Breast epithelium (tissue), 4 donors: ENCODE data around the gene SMIM28. TPM values are rescaled to one million over a fixed set of nuclear protein-coding genes. Genes with fewer than 3 reads are reported as not detected.

Experiments
- DNase-seq, 2 donors: peaks; one replicate each; pipeline ENCODE4 v3.0.0-alpha.2; 2019; ENCODE audit warnings: low spot score in 2 of 2
- H3K27ac ChIP-seq, 2 donors: fragments of 200-600 bp; sonication (generic) in 1 of 2; one replicate each; pipeline ENCODE4 v1.5.1; 2016 to 2019; ENCODE audit warnings: mild to moderate bottlenecking in 1 of 2
- H3K27me3 ChIP-seq, 2 donors: fragments of 200-600 bp; sonication (generic) in 1 of 2; one replicate each; pipeline versions ENCODE4 v1.5.1 to v1.6.0; 2017 to 2019; ENCODE audit warnings: control low read depth in 1 of 2, mild to moderate bottlenecking in 1 of 2
- H3K36me3 ChIP-seq: fragments of 200-600 bp; one replicate; pipeline ENCODE4 v1.5.1; 2019
- H3K4me1 ChIP-seq, 2 donors: fragments of 200-600 bp; sonication (generic); one replicate each; pipeline ENCODE4 v1.5.1; 2016 to 2019; ENCODE audit warnings: control low read depth in 1 of 2
- H3K4me3 ChIP-seq, 3 donors: fragments of 200-600 bp; sonication (generic); 1 replicate in 2 of 3; 2 replicates in 1 of 3; pipeline ENCODE4 v1.5.1; 2016 to 2019; ENCODE audit warnings: mild to moderate bottlenecking in 3 of 3, moderate library complexity in 2 of 3
- H3K9me3 ChIP-seq, 2 donors: fragments of 200-600 bp; sonication (generic) in 1 of 2; one replicate each; pipeline ENCODE4 v1.5.1; 2016 to 2019; ENCODE audit warnings: control low read depth in 1 of 2
- POLR2A ChIP-seq: fragments of 450-650 bp; IDR thresholded peaks from one replicate; pipeline ENCODE4 v1.6.1; 2016; ENCODE audit warnings: antibody characterized with exemption, mild to moderate bottlenecking, moderate library complexity
- POLR2AphosphoS5 ChIP-seq, 3 donors: sonication (generic); formaldehyde crosslinking; IDR thresholded peaks; one replicate each; pipeline ENCODE4 v1.6.1; 2017; ENCODE audit warnings: antibody characterized with exemption in 3 of 3
- intact Hi-C: fragments of 100-400 bp; cut with DNase I; formaldehyde crosslinking; loops from one replicate; pipeline ENCODE4 v1.15.1; 2023; ENCODE audit warnings: low total_unique reads
- total RNA-seq, 3 donors: library from RNA; depleted of rRNA; stranded (reverse); fragments of >200 nt; gene quantifications; one replicate each; pipeline ENCODE4 v1.1.0, GENCODE V29; 2016
- TF ChIP-seq, protein P1 (sequence below), 3 donors: fragments of 450-650 bp; IDR thresholded peaks; one replicate each; pipeline ENCODE4 v1.5.1; 2016 to 2017; ENCODE audit warnings: antibody characterized with exemption in 3 of 3, mild to moderate bottlenecking in 3 of 3, moderate library complexity in 3 of 3

Gene SMIM28
- total RNA-seq, 3 donors from 2014 or later: not detected

DNA sequence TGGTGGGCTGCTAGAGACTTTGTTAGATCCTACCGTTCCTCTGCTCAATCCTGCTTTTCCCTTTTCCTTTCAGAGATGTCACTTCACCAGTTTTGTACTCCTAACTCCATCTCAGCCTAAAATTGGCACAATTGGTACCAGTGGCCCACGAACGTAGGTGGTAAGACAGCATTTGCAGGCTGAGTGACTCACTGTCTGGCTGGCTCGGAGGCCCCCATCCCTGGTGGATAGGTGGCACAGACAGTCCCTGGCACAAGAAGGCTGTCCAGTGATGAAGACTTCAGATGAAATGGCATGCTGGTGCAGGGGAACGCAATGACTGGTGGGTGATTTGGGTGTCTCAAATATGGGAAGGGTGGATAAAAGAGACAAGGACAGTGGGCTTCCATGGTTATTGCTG lies 37.4 kb downstream of the SMIM28 start:
- Histone ChIP-seq H3K36me3 (no peaks in the 10 kb centered on the region), H3K9me3 (no peaks in the 10 kb centered on the region), H3K4me3 (no peak overlapping the region), H3K4me1 (no peaks in the 10 kb centered on the region), H3K27me3 (no peaks in the 10 kb centered on the region), H3K27ac (no peak overlapping the region)
- TF ChIP-seq, protein P1, sequence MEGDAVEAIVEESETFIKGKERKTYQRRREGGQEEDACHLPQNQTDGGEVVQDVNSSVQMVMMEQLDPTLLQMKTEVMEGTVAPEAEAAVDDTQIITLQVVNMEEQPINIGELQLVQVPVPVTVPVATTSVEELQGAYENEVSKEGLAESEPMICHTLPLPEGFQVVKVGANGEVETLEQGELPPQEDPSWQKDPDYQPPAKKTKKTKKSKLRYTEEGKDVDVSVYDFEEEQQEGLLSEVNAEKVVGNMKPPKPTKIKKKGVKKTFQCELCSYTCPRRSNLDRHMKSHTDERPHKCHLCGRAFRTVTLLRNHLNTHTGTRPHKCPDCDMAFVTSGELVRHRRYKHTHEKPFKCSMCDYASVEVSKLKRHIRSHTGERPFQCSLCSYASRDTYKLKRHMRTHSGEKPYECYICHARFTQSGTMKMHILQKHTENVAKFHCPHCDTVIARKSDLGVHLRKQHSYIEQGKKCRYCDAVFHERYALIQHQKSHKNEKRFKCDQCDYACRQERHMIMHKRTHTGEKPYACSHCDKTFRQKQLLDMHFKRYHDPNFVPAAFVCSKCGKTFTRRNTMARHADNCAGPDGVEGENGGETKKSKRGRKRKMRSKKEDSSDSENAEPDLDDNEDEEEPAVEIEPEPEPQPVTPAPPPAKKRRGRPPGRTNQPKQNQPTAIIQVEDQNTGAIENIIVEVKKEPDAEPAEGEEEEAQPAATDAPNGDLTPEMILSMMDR (IDR thresholded peaks at IDR 0.05): no peak
- TF ChIP-seq POLR2AphosphoS5 (IDR thresholded peaks at IDR 0.05): no peak
- TF ChIP-seq POLR2A: no peak
- no peak for DNase-seq
- intact Hi-C loops: no loop called here

DNA sequence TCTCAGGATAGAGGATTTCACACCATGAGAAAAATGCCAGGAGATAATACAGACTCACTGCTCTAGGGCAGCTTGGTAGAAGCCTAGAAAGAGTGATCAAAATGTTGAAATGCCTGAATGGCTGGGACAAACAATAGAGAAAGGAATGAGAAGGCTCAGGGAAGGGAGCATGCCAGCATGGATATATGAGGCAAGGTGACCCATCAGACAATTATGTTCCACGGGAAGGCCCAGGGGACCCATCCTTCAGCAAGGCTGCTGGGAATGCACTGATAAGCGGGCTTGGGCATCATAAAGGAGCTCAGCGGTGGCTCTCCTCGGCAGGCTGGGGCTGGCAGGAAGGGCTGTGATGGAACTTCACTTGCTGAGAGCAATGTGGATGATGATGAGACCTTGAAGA lies 38.5 kb downstream of the SMIM28 start:
- Histone ChIP-seq H3K36me3 (no peaks in the 10 kb centered on the region), H3K27ac (no peak overlapping the region), H3K4me3 (no peak overlapping the region), H3K9me3 (no peaks in the 10 kb centered on the region), H3K27me3 (no peaks in the 10 kb centered on the region), H3K4me1 (no peaks in the 10 kb centered on the region)
- intact Hi-C loops: no loop called here
- TF ChIP-seq POLR2A (no peak), POLR2AphosphoS5 (IDR thresholded peaks at IDR 0.05) (no peak)
- TF ChIP-seq, protein P1 (IDR thresholded peaks at IDR 0.05): no peak
- no peak for DNase-seq

DNA sequence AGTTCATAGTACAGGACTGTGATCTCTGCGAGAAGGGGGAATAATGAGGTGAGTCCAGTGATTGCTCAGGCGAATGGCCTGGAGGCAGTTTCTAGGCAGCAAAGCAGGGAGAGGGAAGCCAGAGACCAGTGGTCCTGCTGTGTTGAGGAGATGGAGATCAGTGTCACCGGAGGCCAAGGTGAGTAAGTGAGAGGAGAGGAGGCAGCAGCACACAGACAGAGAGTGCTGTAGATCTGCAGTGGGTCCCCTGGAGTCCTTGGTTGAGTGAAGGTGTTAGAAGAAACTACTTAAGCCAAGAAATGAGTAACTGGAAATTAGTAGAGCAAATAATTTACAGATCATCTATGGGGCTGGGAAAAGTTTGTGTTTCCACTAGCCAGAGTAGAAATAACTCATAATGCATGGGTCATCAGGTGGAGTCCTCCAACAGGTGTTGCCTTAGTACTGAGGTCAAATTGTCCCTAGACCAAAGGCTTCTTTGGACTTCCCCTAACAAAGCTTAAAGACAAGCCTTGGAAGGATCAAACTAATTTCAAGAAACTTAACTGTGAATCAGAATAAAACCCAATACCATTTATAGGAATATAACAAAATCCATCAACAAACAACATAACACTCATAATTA lies 39.9 kb downstream of the SMIM28 start:
- Histone ChIP-seq H3K27me3 (no peaks in the 10 kb centered on the region), H3K4me1 (no peaks in the 10 kb centered on the region), H3K4me3 (no peak overlapping the region), H3K9me3 (no peaks in the 10 kb centered on the region), H3K27ac (no peak overlapping the region), H3K36me3 (no peaks in the 10 kb centered on the region)
- no peak for DNase-seq
- TF ChIP-seq POLR2A: no peak
- TF ChIP-seq POLR2AphosphoS5 (IDR thresholded peaks at IDR 0.05): no peak
- TF ChIP-seq, protein P1 (IDR thresholded peaks at IDR 0.05): no peak
- intact Hi-C loops: no loop called here

DNA sequence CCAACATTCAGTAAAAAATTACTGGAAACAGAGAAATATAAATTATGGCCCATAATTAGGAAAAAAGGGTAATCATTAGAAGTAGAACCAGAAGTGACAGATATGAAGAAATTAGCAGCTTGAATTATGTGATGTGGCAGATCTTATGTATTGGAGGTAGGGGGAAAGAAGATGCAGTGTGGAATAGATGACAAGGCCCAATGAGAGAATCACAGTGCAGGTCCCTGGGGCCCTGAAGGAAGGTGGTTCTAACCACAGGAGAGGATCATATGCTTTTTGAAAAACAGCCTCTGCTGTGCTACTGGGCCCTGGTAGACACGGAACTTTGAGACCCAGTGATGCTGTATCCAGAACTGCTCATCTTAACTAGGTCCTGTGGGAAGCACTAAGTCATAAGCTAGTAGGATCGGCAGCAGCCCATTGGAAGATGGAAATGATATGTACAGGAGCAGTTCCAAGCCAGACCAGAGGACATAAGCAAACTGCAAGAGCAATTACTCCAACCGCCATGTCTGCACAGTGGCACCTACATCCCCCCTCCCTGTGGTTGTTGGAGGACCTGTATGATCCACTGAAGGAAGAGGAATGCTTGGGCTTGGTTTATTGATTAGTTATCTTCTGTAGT lies 40.5 kb downstream of the SMIM28 start:
- TF ChIP-seq POLR2AphosphoS5 (IDR thresholded peaks at IDR 0.05) (no peak), POLR2A (no peak)
- TF ChIP-seq, protein P1 (IDR thresholded peaks at IDR 0.05): no peak
- H3K27me3 ChIP-seq: no peaks in the 10 kb centered on the region
- H3K4me3 ChIP-seq: no peak overlapping the region
- H3K36me3 ChIP-seq: no peaks in the 10 kb centered on the region
- no peaks in the 10 kb centered on the region for H3K9me3 ChIP-seq
- intact Hi-C loops: no loop called here
- no peaks in the 10 kb centered on the region for H3K4me1 ChIP-seq
- H3K27ac ChIP-seq: no peak overlapping the region
- DNase-seq: no peak

DNA sequence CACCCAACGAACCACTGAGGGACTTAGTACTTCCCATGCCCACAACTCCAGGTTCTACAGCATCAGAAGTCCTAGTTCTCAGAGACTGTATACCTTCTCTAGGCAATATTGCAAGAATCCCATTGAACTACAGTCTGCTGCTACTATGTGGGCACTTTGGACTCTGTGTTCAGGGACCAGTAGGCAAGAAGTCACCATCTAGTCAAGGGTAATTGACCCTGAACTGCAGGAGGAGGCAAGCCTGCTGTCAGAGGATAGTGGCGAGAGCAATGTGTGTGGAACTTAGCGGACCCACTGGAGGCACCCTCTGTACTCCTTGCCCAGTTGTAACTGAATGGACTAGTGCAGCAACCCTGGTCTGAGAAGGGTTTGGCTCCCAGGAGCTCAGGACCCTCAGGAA lies 42.1 kb downstream of the SMIM28 start:
- H3K4me3 ChIP-seq: no peak overlapping the region
- no peak overlapping the region for H3K27ac ChIP-seq
- TF ChIP-seq, protein P1 (IDR thresholded peaks at IDR 0.05): no peak
- no peak for TF ChIP-seq POLR2A
- no peak for TF ChIP-seq POLR2AphosphoS5 (IDR thresholded peaks at IDR 0.05)
- no peak for DNase-seq
- intact Hi-C loops: loop anchor here (2.0 kb wide), 1 partner anchor 57 kb away; no protein-coding TSS in a partner anchor
- H3K4me1 ChIP-seq: no peaks in the 10 kb centered on the region
- no peaks in the 10 kb centered on the region for H3K9me3 ChIP-seq
- H3K27me3 ChIP-seq: no peaks in the 10 kb centered on the region
- H3K36me3 ChIP-seq: no peaks in the 10 kb centered on the region
